WTC11 (cell line): Measurements from ENCODE around the gene MCOLN3. TPM values are rescaled to one million over a fixed set of nuclear protein-coding genes. Genes with fewer than 3 reads are reported as not detected.
A peak's percentile ranks its signal among the peaks of the same experiment; 100 is the strongest.

Experiments
- ATAC-seq: fragments of 200-7000 bp; cut with Tn5 transposase; 2 replicates; pipeline ENCODE4 v1.10.0; 2021; ENCODE audit warnings: mild to moderate bottlenecking, moderate library complexity
- CTCF ChIA-PET: fragments of 300-600 bp; sonication (Branson Sonifier 250); formaldehyde crosslinking; loops from one replicate; lab custom pipeline; 2021; ENCODE audit warnings: antibody characterized with exemption; lab: Charles Lee
- POLR2A ChIA-PET: fragments of 350-600 bp; sonication (Branson Sonifier 250); formaldehyde crosslinking; loops from one replicate; lab custom pipeline; 2021; ENCODE audit warnings: antibody characterized with exemption; lab: Charles Lee
- DNase-seq: peaks from one replicate; pipeline ENCODE4 v3.0.0; 2021; ENCODE audit warnings: low spot score
- H3K27ac Mint-ChIP-seq: 2 replicates; pipeline ENCODE4 v1.8.0; 2021; ENCODE audit warnings: mixed read lengths
- H3K27me3 Mint-ChIP-seq: 2 replicates; pipeline ENCODE4 v1.8.0; 2021; ENCODE audit warnings: low read depth, mild to moderate bottlenecking, moderate library complexity, mixed read lengths
- H3K36me3 Mint-ChIP-seq: 2 replicates; pipeline ENCODE4 v1.8.0; 2021; ENCODE audit warnings: mixed read lengths
- H3K4me1 Mint-ChIP-seq: 2 replicates; pipeline ENCODE4 v1.8.0; 2022; ENCODE audit warnings: mixed read lengths
- H3K4me3 Mint-ChIP-seq: 2 replicates; pipeline ENCODE4 v1.8.0; 2021; ENCODE audit warnings: mild to moderate bottlenecking, moderate library complexity, mixed read lengths
- H3K9me3 Mint-ChIP-seq: 2 replicates; pipeline ENCODE4 v1.8.0; 2021; ENCODE audit warnings: mixed read lengths
- CTCF ChIP-seq: fragments of 200-600 bp; IDR thresholded peaks from 2 replicates; pipeline ENCODE4 v1.8.0; 2022; ENCODE audit warnings: antibody characterized with exemption
- EMX1 ChIP-seq: fragments of 250-450 bp; sonication (Bioruptor Pico); IDR thresholded peaks from 2 replicates; pipeline ENCODE4 v1.8.0; 2021; ENCODE audit warnings: mild to moderate bottlenecking
- FOXK1 ChIP-seq: sonication (generic); formaldehyde crosslinking; IDR thresholded peaks from 2 replicates; pipeline ENCODE4 v1.8.0; 2022; ENCODE audit warnings: mild to moderate bottlenecking, moderate library complexity, missing genetic modification reagents
- FOXP4 ChIP-seq: sonication (generic); formaldehyde crosslinking; IDR thresholded peaks from 2 replicates; pipeline ENCODE4 v1.8.0; 2022; ENCODE audit warnings: mild to moderate bottlenecking, missing genetic modification reagents
- GABPB1 ChIP-seq: sonication (generic); formaldehyde crosslinking; IDR thresholded peaks from 2 replicates; pipeline ENCODE4 v1.8.1; 2023; ENCODE audit warnings: mild to moderate bottlenecking, missing genetic modification reagents
- IRF2 ChIP-seq: sonication (generic); formaldehyde crosslinking; IDR thresholded peaks from 2 replicates; pipeline ENCODE4 v1.8.0; 2022; ENCODE audit warnings: low read depth, missing genetic modification reagents, borderline replicate concordance
- NFYB ChIP-seq: sonication (generic); formaldehyde crosslinking; conservative IDR thresholded peaks from 2 replicates; pipeline ENCODE4 v1.8.0; 2022; ENCODE audit warnings: low read depth, missing genetic modification reagents
- OVOL2 ChIP-seq: fragments of 250-450 bp; sonication (Bioruptor Pico); IDR thresholded peaks from 2 replicates; pipeline ENCODE4 v1.9.0; 2021; ENCODE audit warnings: mild to moderate bottlenecking, borderline replicate concordance
- PREB ChIP-seq: sonication (generic); formaldehyde crosslinking; IDR thresholded peaks from 2 replicates; pipeline ENCODE4 v1.8.1; 2022; ENCODE audit warnings: mild to moderate bottlenecking, missing genetic modification reagents, moderate library complexity, borderline replicate concordance
- RELA ChIP-seq: sonication (generic); formaldehyde crosslinking; IDR thresholded peaks from 2 replicates; pipeline ENCODE4 v1.8.1; 2022; ENCODE audit warnings: missing genetic modification reagents, mild to moderate bottlenecking, borderline replicate concordance
- SOX15 ChIP-seq: fragments of 250-450 bp; sonication (Bioruptor Pico); IDR thresholded peaks from 2 replicates; pipeline ENCODE4 v1.9.0; 2021; ENCODE audit warnings: mild to moderate bottlenecking
- TCF7 ChIP-seq: sonication (generic); formaldehyde crosslinking; IDR thresholded peaks from 2 replicates; pipeline ENCODE4 v1.8.0; 2022; ENCODE audit warnings: mild to moderate bottlenecking, low read depth, missing genetic modification reagents, moderate library complexity
- USF1 ChIP-seq: sonication (generic); formaldehyde crosslinking; IDR thresholded peaks from 2 replicates; pipeline ENCODE4 v1.8.0; 2022; ENCODE audit warnings: mild to moderate bottlenecking, missing genetic modification reagents
- USF2 ChIP-seq: sonication (generic); formaldehyde crosslinking; IDR thresholded peaks from 2 replicates; pipeline ENCODE4 v1.8.1; 2023; ENCODE audit warnings: mild to moderate bottlenecking, missing genetic modification reagents, moderate library complexity
- ZNF138 ChIP-seq: sonication (generic); formaldehyde crosslinking; conservative IDR thresholded peaks from 2 replicates; pipeline ENCODE4 v1.8.1; 2022; ENCODE audit warnings: mild to moderate bottlenecking, moderate library complexity, missing genetic modification reagents
- ZNF219 ChIP-seq: sonication (generic); formaldehyde crosslinking; IDR thresholded peaks from 2 replicates; pipeline ENCODE4 v1.8.0; 2023; ENCODE audit warnings: missing genetic modification reagents, mild to moderate bottlenecking, borderline replicate concordance
- ZNF263 ChIP-seq: sonication (generic); formaldehyde crosslinking; IDR thresholded peaks from 2 replicates; pipeline ENCODE4 v1.8.1; 2022; ENCODE audit warnings: low read depth, mild to moderate bottlenecking, moderate library complexity, missing genetic modification reagents
- ZNF281 ChIP-seq: sonication (generic); formaldehyde crosslinking; IDR thresholded peaks from 2 replicates; pipeline ENCODE4 v1.8.0; 2023; ENCODE audit warnings: mild to moderate bottlenecking, missing genetic modification reagents
- ZNF317 ChIP-seq: sonication (generic); formaldehyde crosslinking; IDR thresholded peaks from 2 replicates; pipeline ENCODE4 v1.8.1; 2023; ENCODE audit warnings: low read depth, mild to moderate bottlenecking, moderate library complexity, missing genetic modification reagents, borderline replicate concordance
- ZNF512 ChIP-seq: sonication (generic); formaldehyde crosslinking; IDR thresholded peaks from 2 replicates; pipeline ENCODE4 v1.8.1; 2022; ENCODE audit warnings: missing genetic modification reagents, borderline replicate concordance
- total RNA-seq: library from RNA; stranded (reverse); gene quantifications from 3 replicates; pipeline ENCODE4 v1.2.3, GENCODE V29; 2021

MCOLN3 gene
- total RNA-seq, 1 experiment from 2014 or later, result 6.4 TPM

GRCh38 chr1:85087659-85088407, 39.5 kb upstream of the MCOLN3 start:
- H3K9me3 Mint-ChIP-seq, result no peaks in the 10 kb centered on the region
- DNase-seq, result no peak
- POLR2A ChIA-PET, result no interaction called here
- H3K4me1 Mint-ChIP-seq, result peaks cover 2% of the 10 kb centered on the region
- no peak overlapping the region for H3K4me3 Mint-ChIP-seq
- no peak for ATAC-seq
- TF ChIP-seq ZNF512 (CRISPR knock-in tag) (no peak), ZNF263 (no peak), FOXP4 (no peak)
- no peaks in the 10 kb centered on the region for H3K36me3 Mint-ChIP-seq
- H3K27ac Mint-ChIP-seq, result no peak overlapping the region
- no peaks in the 10 kb centered on the region for H3K27me3 Mint-ChIP-seq
- CTCF ChIA-PET, result interaction anchor here (0.6 to 1.9 kb wide), 2 partner anchors 141 to 143 kb away, joined by 3 to 6 read pairs; no protein-coding TSS in a partner anchor

GRCh38 chr1:85085417-85085816, 37.1 kb upstream of the MCOLN3 start:
- no peak overlapping the region for H3K4me3 Mint-ChIP-seq
- no peak overlapping the region for H3K27ac Mint-ChIP-seq
- no peaks in the 10 kb centered on the region for H3K9me3 Mint-ChIP-seq
- CTCF ChIA-PET, result no interaction called here
- 0 out of 2 replicates have a peak, but pooled peaks cover under 1% of the 10 kb centered on the region for H3K4me1 Mint-ChIP-seq
- DNase-seq (no peak), ATAC-seq (no peak)
- POLR2A ChIA-PET, result no interaction called here
- H3K36me3 Mint-ChIP-seq, result no peaks in the 10 kb centered on the region
- H3K27me3 Mint-ChIP-seq, result no peaks in the 10 kb centered on the region
- no peak for TF ChIP-seq SOX15
- TF ChIP-seq ZNF317 (CRISPR knock-in tag), result no peak
- TF ChIP-seq NFYB (CRISPR knock-in tag), result no peak
- no peak for TF ChIP-seq RELA (CRISPR knock-in tag)
- TF ChIP-seq PREB (CRISPR knock-in tag), result no peak

- 0 out of 2 replicates have a peak, but pooled peaks cover 4% of the 10 kb centered on the region for H3K9me3 Mint-ChIP-seq
- 0 out of 2 replicates have a peak, but pooled peaks cover 2% of the 10 kb centered on the region for H3K4me1 Mint-ChIP-seq
- H3K4me3 Mint-ChIP-seq, result no peak overlapping the region
- ChIA-PET CTCF (interaction anchor here (1.0 to 2.0 kb wide), 3 partner anchors 120 to 181 kb away, joined by 4 to 23 read pairs (median 4); partner anchors contain the start of gene C1orf52), POLR2A (no interaction called here)
- ATAC-seq (peak; percentile 82), DNase-seq (no peak)
- H3K27me3 Mint-ChIP-seq, result no peaks in the 10 kb centered on the region
- H3K27ac Mint-ChIP-seq, result no peak overlapping the region
- no peaks in the 10 kb centered on the region for H3K36me3 Mint-ChIP-seq
- TF ChIP-seq FOXK1 (no peak), EMX1 (CRISPR knock-in tag) (no peak), TCF7 (CRISPR knock-in tag) (no peak), USF2 (no peak), OVOL2 (CRISPR knock-in tag) (no peak), GABPB1 (no peak), ZNF281 (CRISPR knock-in tag) (no peak), ZNF219 (no peak), ZNF263 (no peak), IRF2 (no peak), CTCF (no peak), ZNF138 (no peak), USF1 (CRISPR knock-in tag) (no peak)
Measured at GRCh38 chr1:85078903-85079302, 30.6 kb upstream of the MCOLN3 start.
